Measurements from ENCODE around the gene NFIA. TPM values are rescaled to one million over a fixed set of nuclear protein-coding genes. Genes with fewer than 3 reads are reported as not detected.

Gene NFIA
- total and polyA plus RNA-seq, 2 of the 13 experiments (the other 11 are each of a cell fraction or from before 2014, with no cell fraction given), result 14.7 to 28.5 TPM

DNA sequence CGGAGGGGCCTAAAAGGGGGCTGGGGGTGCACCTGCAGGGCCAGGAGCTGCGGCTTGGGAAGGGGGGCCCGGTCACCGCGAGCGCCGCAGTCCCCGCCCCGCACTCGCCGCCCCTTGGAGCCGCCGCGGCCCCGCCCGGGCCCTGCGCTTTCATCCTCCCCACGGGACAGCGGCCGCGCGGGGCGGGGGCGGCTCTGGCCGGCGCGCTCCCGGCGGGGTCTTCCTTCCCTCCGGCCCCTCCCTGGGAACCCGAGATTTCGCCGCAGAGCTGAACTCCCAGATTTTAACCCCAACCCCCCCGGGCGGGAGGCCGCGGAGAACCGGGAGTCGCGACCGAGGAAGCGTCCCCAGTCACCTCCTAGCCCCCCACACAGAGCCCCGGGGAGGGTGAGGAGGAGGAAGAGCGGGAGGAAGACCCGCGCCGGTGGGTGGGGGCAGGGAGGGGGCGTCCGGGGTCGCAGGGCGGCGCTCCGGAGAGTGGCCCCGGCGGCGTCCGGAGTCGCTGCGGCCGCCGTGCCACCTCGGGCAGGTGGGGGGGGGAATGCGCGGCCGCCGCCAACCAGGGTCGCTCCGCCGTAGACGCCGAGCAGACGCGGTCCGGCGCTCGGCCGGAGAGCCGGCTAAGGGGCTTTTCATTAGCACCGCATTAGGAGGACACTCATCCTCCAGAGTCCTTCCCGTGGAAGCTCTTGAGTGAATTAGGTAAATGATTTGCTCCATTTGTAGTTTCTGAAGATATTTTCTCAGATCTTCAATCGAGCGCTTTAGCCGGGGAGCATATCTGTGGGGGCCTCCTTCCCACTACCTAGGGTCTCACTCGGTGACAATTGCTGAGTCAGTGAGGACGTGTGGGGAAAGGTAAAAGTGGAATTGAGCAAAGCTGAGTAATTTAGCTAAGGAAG, 31.6 kb upstream of the NFIA start (continued):
- TF ChIP-seq ZNF234 (CRISPR knock-in tag; conservative IDR thresholded peaks at IDR 0.05) (no peak), MTA3 (CRISPR knock-in tag; IDR thresholded peaks at IDR 0.05) (no peak), THAP11 (CRISPR knock-in tag; IDR thresholded peaks at IDR 0.05) (0 out of 2 replicates have a peak, but pooled peaks have one; percentile 14), ZNF441 (CRISPR knock-in tag; IDR thresholded peaks at IDR 0.05; ENCODE audit: borderline replicate concordance) (no peak), DPF2 (CRISPR knock-in tag; IDR thresholded peaks at IDR 0.05; ENCODE audit: borderline replicate concordance, low read depth) (no peak), ERF (CRISPR knock-in tag; IDR thresholded peaks at IDR 0.05) (no peak), HNF4G (IDR thresholded peaks at IDR 0.05; ENCODE audit: borderline replicate concordance, low read depth, low read length) (no peak), HNF4G (CRISPR knock-in tag; IDR thresholded peaks at IDR 0.05; ENCODE audit: borderline replicate concordance, low read depth) (no peak), TEAD3 (CRISPR knock-in tag; optimal IDR thresholded peaks at IDR 0.05; ENCODE audit: borderline replicate concordance) (no peak), HNRNPLL (IDR thresholded peaks at IDR 0.05; ENCODE audit: low read depth, low read length, poor library complexity, severe bottlenecking) (no peak), JARID2 (CRISPR knock-in tag; IDR thresholded peaks at IDR 0.05; ENCODE audit: insufficient replicate concordance) (no peak), NKX3-1 (CRISPR knock-in tag; IDR thresholded peaks at IDR 0.05) (no peak), CBX2 (IDR thresholded peaks at IDR 0.05; ENCODE audit: low read depth, low read length) (no peak; the same call in 1 of the 2 replicates), CBX2 (CRISPR knock-in tag; IDR thresholded peaks at IDR 0.05; ENCODE audit: low read depth) (0 out of 2 replicates have a peak, but pooled peaks have one; percentile 77), NFE2 (CRISPR knock-in tag; IDR thresholded peaks at IDR 0.05) (no peak), ZFAT (CRISPR knock-in tag; conservative IDR thresholded peaks at IDR 0.05) (no peak)
- TF ChIP-seq, protein P1, sequence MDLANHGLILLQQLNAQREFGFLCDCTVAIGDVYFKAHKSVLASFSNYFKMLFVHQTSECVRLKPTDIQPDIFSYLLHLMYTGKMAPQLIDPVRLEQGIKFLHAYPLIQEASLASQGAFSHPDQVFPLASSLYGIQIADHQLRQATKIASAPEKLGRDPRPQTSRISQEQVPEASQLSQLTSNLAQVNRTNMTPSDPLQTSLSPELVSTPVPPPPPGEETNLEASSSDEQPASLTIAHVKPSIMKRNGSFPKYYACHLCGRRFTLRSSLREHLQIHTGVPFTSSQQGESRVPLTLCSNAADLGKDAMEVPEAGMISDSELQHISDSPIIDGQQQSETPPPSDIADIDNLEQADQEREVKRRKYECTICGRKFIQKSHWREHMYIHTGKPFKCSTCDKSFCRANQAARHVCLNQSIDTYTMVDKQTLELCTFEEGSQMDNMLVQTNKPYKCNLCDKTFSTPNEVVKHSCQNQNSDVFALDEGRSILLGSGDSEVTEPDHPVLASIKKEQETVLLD (CRISPR knock-in tag; IDR thresholded peaks at IDR 0.05; ENCODE audit: low read depth), result 0 out of 2 replicates have a peak, but pooled peaks have one; percentile 23
- TF ChIP-seq, protein P2, sequence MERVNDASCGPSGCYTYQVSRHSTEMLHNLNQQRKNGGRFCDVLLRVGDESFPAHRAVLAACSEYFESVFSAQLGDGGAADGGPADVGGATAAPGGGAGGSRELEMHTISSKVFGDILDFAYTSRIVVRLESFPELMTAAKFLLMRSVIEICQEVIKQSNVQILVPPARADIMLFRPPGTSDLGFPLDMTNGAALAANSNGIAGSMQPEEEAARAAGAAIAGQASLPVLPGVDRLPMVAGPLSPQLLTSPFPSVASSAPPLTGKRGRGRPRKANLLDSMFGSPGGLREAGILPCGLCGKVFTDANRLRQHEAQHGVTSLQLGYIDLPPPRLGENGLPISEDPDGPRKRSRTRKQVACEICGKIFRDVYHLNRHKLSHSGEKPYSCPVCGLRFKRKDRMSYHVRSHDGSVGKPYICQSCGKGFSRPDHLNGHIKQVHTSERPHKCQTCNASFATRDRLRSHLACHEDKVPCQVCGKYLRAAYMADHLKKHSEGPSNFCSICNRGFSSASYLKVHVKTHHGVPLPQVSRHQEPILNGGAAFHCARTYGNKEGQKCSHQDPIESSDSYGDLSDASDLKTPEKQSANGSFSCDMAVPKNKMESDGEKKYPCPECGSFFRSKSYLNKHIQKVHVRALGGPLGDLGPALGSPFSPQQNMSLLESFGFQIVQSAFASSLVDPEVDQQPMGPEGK (CRISPR knock-in tag; IDR thresholded peaks at IDR 0.05), result peak; percentile 43
- TF ChIP-seq, protein P3, sequence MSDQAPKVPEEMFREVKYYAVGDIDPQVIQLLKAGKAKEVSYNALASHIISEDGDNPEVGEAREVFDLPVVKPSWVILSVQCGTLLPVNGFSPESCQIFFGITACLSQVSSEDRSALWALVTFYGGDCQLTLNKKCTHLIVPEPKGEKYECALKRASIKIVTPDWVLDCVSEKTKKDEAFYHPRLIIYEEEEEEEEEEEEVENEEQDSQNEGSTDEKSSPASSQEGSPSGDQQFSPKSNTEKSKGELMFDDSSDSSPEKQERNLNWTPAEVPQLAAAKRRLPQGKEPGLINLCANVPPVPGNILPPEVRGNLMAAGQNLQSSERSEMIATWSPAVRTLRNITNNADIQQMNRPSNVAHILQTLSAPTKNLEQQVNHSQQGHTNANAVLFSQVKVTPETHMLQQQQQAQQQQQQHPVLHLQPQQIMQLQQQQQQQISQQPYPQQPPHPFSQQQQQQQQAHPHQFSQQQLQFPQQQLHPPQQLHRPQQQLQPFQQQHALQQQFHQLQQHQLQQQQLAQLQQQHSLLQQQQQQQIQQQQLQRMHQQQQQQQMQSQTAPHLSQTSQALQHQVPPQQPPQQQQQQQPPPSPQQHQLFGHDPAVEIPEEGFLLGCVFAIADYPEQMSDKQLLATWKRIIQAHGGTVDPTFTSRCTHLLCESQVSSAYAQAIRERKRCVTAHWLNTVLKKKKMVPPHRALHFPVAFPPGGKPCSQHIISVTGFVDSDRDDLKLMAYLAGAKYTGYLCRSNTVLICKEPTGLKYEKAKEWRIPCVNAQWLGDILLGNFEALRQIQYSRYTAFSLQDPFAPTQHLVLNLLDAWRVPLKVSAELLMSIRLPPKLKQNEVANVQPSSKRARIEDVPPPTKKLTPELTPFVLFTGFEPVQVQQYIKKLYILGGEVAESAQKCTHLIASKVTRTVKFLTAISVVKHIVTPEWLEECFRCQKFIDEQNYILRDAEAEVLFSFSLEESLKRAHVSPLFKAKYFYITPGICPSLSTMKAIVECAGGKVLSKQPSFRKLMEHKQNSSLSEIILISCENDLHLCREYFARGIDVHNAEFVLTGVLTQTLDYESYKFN (CRISPR knock-in tag; conservative IDR thresholded peaks at IDR 0.05), result no peak
- TF ChIP-seq, protein P4, sequence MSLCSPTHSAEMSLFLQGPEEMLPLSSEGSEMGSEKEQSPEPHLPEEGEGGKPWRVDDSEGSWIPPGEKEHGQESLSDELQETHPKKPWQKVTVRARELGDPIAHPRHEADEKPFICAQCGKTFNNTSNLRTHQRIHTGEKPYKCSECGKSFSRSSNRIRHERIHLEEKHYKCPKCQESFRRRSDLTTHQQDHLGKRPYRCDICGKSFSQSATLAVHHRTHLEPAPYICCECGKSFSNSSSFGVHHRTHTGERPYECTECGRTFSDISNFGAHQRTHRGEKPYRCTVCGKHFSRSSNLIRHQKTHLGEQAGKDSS (CRISPR knock-in tag; IDR thresholded peaks at IDR 0.05; ENCODE audit: borderline replicate concordance, low read depth), result 0 out of 2 replicates have a peak, but pooled peaks have one; percentile 9
